ENCODE data around the gene DHRS2. TPM values are rescaled to one million over a fixed set of nuclear protein-coding genes. Genes with fewer than 3 reads are reported as not detected.

DHRS2 gene
- total and polyA plus RNA-seq, 2 of the 4 experiments (the other 2 are of a cell fraction) = 0.12 to 0.18 TPM

DNA sequence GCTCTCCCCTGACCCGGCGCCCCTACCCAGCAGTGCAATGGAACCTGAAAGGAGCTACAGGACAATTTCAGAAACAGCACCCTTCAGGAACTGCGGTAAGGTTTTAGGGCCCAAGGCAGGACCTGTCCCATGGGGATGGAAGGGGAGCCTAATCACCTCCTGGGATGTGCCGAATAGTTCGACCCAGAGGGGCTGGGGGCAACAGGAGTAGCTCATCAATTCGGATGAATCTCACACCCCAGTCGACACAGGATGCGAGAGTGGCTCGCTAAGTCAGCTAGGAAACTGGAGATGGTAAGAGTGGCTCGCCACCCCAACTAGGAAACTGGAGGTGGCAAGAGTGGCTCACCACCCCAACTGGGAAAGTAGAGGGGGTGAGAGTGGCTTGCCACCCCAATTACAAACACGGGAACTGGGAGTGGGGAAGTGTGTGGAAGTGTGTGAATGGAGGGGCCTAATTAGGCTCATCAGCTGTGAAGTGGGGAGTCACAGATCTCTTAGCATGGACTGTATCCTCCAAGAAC, 57.1 kb downstream of the DHRS2 start:
- no peak overlapping the region for H3K27ac ChIP-seq (ENCODE audit: insufficient read depth, low read length)
- no peak overlapping the region for H2BK120ac ChIP-seq (ENCODE audit: low read depth, low read length)
- H3K23ac ChIP-seq (ENCODE audit: low read depth, low read length) = no peak overlapping the region
- H2AK5ac ChIP-seq (ENCODE audit: low read depth, low read length) = no peak overlapping the region
- no peaks in the 10 kb centered on the region for H3K36me3 ChIP-seq (ENCODE audit: control insufficient read depth, insufficient read depth, low read length)
- H4K8ac ChIP-seq (ENCODE audit: low read depth in 2 of 2, low read length in 2 of 2) = no peak overlapping the region
- H3K9ac ChIP-seq (ENCODE audit: low read depth, low read length) = no peak overlapping the region
- no peak overlapping the region for H4K91ac ChIP-seq (ENCODE audit: insufficient read depth, low read depth, low read length)
- H4K5ac ChIP-seq (ENCODE audit: low read depth, low read length) = no peak overlapping the region
- H4K20me1 ChIP-seq (ENCODE audit: insufficient read depth, low read length) = no peaks in the 10 kb centered on the region
- H3K79me1 ChIP-seq (ENCODE audit: low read depth in 1 of 2, low read length in 2 of 2) = no peaks in the 10 kb centered on the region
- no peak overlapping the region for H2BK20ac ChIP-seq (ENCODE audit: low read depth, low read length)
- no peak overlapping the region for H3K4me2 ChIP-seq (ENCODE audit: low read depth, low read length)
- no peak for TF ChIP-seq RCOR1 (IDR thresholded peaks at IDR 0.05; ENCODE audit: insufficient replicate concordance, low read length)
- TF ChIP-seq MAFK (IDR thresholded peaks at IDR 0.05; ENCODE audit: low read depth, low read length) = no peak
- TF ChIP-seq SMC3 (IDR thresholded peaks at IDR 0.05; ENCODE audit: low read depth, low read length) = no peak
- no peak for TF ChIP-seq MXI1 (IDR thresholded peaks at IDR 0.05; ENCODE audit: borderline replicate concordance, low read depth, low read length)
- no peak for TF ChIP-seq FOS (IDR thresholded peaks at IDR 0.05; ENCODE audit: low read depth, low read length)
- TF ChIP-seq, protein P1, sequence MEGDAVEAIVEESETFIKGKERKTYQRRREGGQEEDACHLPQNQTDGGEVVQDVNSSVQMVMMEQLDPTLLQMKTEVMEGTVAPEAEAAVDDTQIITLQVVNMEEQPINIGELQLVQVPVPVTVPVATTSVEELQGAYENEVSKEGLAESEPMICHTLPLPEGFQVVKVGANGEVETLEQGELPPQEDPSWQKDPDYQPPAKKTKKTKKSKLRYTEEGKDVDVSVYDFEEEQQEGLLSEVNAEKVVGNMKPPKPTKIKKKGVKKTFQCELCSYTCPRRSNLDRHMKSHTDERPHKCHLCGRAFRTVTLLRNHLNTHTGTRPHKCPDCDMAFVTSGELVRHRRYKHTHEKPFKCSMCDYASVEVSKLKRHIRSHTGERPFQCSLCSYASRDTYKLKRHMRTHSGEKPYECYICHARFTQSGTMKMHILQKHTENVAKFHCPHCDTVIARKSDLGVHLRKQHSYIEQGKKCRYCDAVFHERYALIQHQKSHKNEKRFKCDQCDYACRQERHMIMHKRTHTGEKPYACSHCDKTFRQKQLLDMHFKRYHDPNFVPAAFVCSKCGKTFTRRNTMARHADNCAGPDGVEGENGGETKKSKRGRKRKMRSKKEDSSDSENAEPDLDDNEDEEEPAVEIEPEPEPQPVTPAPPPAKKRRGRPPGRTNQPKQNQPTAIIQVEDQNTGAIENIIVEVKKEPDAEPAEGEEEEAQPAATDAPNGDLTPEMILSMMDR (conservative IDR thresholded peaks at IDR 0.05; ENCODE audit: low read depth, low read length) = no peak
- TF ChIP-seq MAZ (IDR thresholded peaks at IDR 0.05; ENCODE audit: borderline replicate concordance, low read depth, low read length) = no peak
- no peak for TF ChIP-seq CHD1 (IDR thresholded peaks at IDR 0.05; ENCODE audit: low read depth, low read length)
- no peak for TF ChIP-seq NFE2L2 (IDR thresholded peaks at IDR 0.05; ENCODE audit: low read depth, low read length)
- TF ChIP-seq RFX5 (IDR thresholded peaks at IDR 0.05; ENCODE audit: low read depth, low read length) = no peak
- TF ChIP-seq POLR2A (IDR thresholded peaks at IDR 0.05; ENCODE audit: low read depth, low read length) = no peak
- TF ChIP-seq, protein P2, sequence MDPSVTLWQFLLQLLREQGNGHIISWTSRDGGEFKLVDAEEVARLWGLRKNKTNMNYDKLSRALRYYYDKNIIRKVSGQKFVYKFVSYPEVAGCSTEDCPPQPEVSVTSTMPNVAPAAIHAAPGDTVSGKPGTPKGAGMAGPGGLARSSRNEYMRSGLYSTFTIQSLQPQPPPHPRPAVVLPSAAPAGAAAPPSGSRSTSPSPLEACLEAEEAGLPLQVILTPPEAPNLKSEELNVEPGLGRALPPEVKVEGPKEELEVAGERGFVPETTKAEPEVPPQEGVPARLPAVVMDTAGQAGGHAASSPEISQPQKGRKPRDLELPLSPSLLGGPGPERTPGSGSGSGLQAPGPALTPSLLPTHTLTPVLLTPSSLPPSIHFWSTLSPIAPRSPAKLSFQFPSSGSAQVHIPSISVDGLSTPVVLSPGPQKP (IDR thresholded peaks at IDR 0.05; ENCODE audit: borderline replicate concordance, low read depth, low read length) = no peak
- no peak for TF ChIP-seq RAD21 (IDR thresholded peaks at IDR 0.05; ENCODE audit: low read length)
- TF ChIP-seq, protein P3, sequence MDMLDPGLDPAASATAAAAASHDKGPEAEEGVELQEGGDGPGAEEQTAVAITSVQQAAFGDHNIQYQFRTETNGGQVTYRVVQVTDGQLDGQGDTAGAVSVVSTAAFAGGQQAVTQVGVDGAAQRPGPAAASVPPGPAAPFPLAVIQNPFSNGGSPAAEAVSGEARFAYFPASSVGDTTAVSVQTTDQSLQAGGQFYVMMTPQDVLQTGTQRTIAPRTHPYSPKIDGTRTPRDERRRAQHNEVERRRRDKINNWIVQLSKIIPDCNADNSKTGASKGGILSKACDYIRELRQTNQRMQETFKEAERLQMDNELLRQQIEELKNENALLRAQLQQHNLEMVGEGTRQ (IDR thresholded peaks at IDR 0.05; ENCODE audit: low read depth, low read length) = no peak
- DNase-seq = no peak
- H2AK9ac ChIP-seq (replicated peaks; ENCODE audit: low read depth, low read length, poor library complexity) = no peak overlapping the region
- no peak overlapping the region for H3K14ac ChIP-seq (replicated peaks; ENCODE audit: low read depth, low read length)
- BruUV-seq (replicated peaks) = no TSS peak
- no peaks in the 10 kb centered on the region for H3K9me3 ChIP-seq (ENCODE audit: control insufficient read depth, insufficient read depth, low read length)
- POLR2A ChIA-PET (ENCODE audit: unreplicated experiment) = no interaction called here
- whole genome bisulfite sequencing, 2 experiments (ENCODE audit: extremely low coverage in 2 of 2, insufficient read length in 1 of 2) = no CpG with 5 or more reads among the region's 11 CpGs
- no peaks in the 10 kb centered on the region for H3K9me1 ChIP-seq (ENCODE audit: insufficient read depth, low read length)
- H2BK15ac ChIP-seq (ENCODE audit: low read depth, low read length) = no peak overlapping the region
- H3K56ac ChIP-seq (ENCODE audit: extremely low read depth, insufficient read depth, low read length) = no peak overlapping the region; the same call in 1 of the 2 replicates
- H3K4ac ChIP-seq (ENCODE audit: low read depth, low read length) = no peak overlapping the region
- no peak overlapping the region for H3K4me3 ChIP-seq (ENCODE audit: insufficient read depth, low read depth, low read length)
- dilution Hi-C loops (cut with HindIII; ENCODE audit: low sequenced_read_pairs, unreplicated experiment) (no loop called here), intact Hi-C loops (cut with micrococcal nuclease) (no loop called here), in situ Hi-C loops (cut with MboI; ENCODE audit: low sequenced_read_pairs) (no loop called here)
- no peak overlapping the region for H3K18ac ChIP-seq (ENCODE audit: low read depth, low read length)
- no peak overlapping the region for H2AFZ ChIP-seq (replicated peaks; ENCODE audit: low read length, poor library complexity)
- H3K4me1 ChIP-seq (ENCODE audit: control insufficient read depth, insufficient read depth, low read length) = peaks cover 2% of the 10 kb centered on the region; the same call in 1 of the 2 replicates
- peaks cover 17% of the 10 kb centered on the region for H3K27me3 ChIP-seq (ENCODE audit: control insufficient read depth, insufficient read depth, low read length)
- ATAC-seq (ENCODE audit: low read depth) = no peak
- no peak overlapping the region for H2BK5ac ChIP-seq (ENCODE audit: low read depth, low read length, poor library complexity, severe bottlenecking)
- CTCF ChIA-PET = no interaction called here
